NCI-H510A treated with DMSO at 0.1 percent for 48 hours (cell line): ENCODE measurements around the gene TRAF3IP1.

ENCODE experiments used
- DNase-seq: peaks from one replicate; lab custom pipeline; 2025; lab: John Stamatoyannopoulos, UW

Gene TRAF3IP1

DNA sequence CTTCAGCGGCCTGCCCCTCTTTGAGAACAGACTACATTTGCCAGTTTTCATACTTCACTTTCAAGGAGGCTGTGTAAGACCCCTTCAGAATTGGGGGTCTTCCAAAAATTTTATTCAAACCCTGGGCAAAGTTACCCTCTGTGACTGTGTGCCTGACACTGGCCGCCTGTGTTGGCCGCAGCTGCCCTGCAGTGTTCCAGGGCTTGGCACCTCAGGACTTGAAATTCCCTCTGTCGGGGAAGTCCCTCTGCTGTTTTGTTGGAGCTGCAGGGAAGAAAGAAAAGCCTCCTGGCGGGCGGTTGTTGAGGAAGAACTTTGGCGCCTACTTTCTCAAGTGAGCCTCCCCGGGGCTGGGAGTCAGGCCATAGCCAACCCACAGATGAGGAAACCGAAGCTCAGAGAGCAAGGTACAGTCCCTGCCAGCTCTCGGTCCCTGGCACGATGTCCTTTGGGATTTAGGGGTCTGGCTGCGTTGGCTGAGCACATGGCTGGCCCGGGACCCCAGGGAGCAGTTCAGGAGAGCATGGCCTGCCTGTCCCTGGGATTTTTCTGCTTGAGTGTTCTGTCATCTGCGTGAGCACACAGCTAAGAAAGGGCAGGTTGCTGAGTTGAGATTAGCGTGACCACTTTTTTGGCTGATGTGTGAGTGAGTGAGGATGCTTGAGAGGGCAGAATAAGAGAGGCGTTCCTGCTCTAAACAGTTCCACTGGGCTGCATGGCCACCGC lies 88.5 kb downstream of the TRAF3IP1 start:
- DNase-seq: no peak

- DNase-seq: no peak
These were observed 89.3 kb downstream of the TRAF3IP1 start for GRCh38 chr2:238409341-238410199.

DNA sequence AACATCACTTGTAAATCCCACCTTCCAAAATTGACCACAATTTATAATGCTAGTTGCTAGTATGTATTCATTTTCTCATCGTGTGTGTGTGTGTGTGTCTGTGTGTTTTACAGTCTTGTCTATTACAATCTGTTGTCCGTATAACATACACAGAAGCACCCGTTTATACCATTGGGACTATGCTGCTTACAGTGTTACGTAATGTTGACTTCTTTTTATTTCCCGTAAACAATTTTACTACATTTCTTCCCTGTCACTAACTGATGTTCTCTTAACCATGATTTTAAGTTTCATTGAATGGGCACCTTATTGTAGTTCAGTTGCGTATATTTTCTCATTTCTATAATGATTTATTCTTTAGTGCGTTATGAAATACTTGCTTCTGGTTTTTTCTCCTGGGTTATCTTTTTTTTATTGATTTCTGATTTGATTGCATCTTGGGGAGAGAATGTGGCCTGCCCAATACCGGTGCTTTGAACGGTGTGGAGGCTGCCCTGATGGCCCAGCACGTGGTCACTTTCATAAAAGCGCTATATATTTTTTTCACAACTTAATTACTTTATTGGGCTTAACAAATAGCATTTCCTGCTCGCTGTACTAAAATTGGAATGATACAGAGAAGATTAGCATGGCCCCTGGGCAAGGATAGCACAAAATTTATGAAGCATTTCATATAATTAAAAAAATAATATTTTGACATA lies 91.9 kb downstream of the TRAF3IP1 start:
- no peak for DNase-seq

DNA sequence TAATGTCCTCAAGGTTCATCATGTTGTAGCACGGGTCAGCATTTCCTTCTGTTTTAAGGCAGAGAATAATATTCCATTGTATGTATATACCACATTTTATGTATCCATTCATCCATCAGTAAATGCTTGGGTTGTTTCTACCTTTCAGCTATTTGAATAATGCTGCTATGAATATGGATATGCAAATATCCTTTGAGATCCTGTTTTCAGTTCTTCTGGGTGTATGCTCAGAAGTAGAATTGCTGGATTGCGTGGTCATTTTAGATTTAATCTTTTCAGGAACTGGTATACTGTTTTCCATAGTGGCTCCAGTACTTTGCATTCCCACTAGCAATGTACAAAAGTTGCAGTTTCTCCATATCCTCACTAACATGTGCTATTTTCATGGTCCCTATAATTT lies 93.0 kb downstream of the TRAF3IP1 start:
- no peak for DNase-seq

GRCh38 chr2:238415036-238415764 lies 94.9 kb downstream of the TRAF3IP1 start:
- peak; percentile 75 for DNase-seq

DNA sequence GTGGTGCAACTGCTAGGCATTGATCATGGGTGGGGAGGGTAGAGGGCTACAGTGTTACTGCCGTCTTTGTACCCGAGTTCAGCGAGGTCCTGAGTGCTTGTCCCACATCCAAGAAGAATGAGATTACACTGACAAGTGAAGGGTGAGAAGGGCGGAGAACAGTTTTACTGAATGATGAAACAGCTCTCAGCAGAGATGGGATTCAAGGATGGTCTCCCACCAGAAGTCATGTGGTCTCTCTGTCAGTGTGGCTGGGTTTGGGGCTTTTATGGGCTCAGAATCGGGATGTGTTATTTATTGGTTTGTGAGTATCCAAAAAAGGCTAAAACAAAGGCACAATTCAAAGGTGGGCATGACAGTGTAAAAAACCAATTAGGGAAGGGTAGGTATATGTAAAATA lies 95.6 kb downstream of the TRAF3IP1 start:
- no peak for DNase-seq

DNA sequence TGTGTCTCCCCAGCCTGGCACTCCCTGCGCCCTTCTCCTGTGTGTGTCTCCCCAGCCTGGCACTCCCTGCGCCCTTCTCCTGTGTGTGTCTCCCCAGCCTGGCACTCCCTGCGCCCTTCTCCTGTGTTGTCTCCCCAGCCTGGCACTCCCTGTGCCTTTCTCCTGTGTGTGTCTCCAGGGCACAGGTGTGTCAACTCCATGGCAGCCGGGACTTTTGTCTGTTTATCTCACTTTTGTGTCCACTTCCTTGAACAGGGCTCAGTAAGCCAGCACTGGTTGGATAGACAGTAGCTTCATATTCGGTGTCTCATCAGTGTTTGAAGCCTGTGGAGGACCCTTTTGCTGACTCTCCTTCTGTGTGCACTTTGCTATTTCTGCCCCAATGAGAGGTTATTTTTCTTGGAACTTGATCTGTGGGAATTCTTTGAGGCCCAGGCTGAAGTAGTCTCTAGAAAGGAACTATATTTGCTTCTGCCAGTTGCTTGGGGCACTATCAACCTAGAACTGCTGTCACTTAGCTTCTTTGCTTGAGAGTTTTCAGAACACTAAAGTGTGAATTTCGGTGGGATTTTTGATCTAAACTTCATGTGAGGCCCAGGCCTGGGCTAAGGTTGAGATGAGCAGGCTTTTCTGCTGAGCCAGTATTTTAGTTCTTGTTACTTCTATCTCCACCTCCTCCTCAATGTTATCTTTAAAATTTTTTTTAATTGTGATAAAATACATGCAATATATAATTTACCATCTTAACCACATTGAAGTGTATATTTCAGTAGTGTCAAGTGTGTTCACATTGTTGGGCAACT lies 98.1 kb downstream of the TRAF3IP1 start:
- no peak for DNase-seq

DNA sequence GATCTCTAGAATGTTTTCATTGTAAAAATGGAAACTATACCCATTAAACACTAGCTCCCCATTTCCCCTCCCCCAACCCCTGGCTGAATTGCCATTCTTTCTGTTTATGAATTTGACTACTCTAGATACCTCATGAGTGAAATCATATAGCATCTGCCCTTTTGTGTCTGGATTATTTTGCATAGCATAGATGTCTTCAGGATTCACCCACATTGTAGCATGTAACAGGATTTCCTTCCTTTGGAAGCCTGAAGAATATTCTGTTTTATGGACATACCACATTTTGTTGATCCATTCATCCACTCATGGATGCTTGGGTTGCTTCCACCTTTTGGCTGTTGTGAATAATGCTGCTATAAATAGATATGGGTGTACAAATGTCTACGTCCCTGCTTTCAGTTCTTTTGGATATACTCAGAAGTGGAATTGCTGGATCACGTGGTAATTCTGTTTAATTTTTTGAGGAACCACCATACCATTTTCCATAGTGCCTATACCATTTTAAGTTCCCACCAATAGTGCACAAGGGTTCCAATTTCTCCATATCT lies 98.8 kb downstream of the TRAF3IP1 start:
- no peak for DNase-seq

GRCh38 chr2:238420442-238420841 lies 100.1 kb downstream of the TRAF3IP1 start:
- DNase-seq: no peak

DNA sequence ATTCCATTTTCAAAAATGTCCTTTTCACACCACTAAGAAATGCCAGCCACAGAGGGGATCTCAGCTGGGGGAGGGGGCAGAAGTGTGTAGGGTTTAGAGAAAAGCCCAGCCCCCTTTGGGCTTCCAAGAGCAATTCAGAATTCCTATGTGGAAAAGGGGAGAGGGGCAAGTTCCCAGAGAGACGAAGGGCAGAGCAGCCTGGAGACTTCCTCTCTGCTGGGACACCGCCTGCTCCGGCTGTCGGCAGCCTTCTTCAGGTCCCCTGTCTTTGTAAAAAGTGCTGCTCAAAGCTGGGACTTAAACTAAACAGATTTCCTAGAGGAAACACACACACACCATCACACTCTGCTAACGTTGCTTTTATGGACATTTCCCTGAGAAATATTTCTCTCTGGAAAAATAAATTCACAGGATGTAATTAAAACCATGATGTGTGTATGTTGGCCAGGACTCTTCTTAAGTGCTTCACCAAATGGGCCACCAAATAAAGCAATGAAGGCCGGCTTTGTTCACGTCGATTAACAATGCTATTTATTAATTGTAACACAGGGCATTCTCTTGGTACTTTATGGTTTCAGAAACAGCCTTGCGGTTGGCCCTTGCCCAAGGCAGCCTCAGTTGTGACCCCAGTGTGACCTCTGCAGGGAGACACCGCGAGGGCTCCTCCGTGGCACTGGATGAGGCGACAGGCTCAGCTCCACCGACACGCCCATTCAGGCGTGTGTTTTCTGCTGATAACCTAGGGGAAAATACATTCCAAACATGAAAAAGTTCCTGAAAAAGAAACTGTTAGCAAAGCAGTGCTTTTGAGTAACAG lies 100.8 kb downstream of the TRAF3IP1 start:
- DNase-seq: no peak

GRCh38 chr2:238421695-238422035 lies 101.3 kb downstream of the TRAF3IP1 start:
- DNase-seq: no peak

DNA sequence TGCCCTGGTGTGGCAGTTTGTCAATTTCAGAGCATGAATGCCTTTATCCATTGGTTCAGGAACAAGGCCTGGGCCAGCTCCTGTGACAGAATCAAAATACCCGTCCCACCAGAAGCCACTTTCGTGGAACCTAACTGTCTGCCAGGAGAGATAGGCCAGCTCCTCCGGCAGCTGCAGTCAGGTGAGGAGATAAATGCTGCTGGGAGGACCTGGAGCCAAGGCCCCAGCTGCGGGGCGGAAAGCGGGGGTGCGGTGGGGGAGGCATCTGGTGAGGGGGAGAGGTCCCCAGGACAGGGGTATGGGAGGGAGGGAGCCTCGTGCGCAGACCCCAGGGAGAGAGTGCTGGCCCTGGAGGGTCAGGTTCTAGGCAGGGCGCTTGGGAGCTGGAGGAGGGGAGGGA lies 102.0 kb downstream of the TRAF3IP1 start:
- no peak for DNase-seq

- DNase-seq: no peak
These were observed 102.6 kb downstream of the TRAF3IP1 start for GRCh38 chr2:238422940-238423339.

DNA sequence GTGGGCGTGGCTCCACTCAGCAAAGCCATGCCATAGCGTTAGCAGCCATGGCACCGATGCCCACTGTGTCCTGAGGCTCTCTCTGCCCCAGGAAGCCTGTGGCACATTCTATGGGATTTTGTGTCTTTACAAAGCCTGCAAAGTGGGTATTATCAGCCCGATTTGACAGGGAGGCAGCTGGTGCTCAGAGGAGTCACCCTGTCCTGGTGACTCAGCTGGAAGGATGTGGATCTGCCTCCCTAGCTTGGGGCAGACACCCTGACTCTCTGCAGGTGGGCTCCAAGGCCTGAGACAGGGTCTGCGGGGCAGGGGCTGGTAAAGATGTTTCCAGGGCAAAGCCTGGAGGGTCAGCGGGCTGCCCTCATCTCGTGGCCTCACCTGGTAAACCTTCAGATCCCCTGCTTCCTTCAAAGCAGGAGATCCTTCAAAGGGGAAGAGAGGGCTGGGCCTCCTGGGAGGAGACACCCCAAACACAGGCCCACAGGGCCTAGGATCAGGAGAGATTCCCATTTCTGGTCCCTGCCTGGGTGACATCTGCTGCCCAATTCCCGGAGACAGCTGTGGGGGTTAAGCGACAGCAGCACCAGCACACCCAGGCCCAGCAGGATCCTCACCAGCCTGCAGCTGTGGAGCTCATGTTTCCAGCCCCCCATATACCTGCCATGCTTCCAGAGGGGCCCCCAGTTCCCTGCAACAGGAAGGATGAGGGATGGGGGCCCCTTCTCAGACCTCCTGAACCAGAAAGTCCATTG lies 103.4 kb downstream of the TRAF3IP1 start:
- no peak for DNase-seq

- DNase-seq: no peak
These were observed 104.0 kb downstream of the TRAF3IP1 start for GRCh38 chr2:238424313-238424700.

DNA sequence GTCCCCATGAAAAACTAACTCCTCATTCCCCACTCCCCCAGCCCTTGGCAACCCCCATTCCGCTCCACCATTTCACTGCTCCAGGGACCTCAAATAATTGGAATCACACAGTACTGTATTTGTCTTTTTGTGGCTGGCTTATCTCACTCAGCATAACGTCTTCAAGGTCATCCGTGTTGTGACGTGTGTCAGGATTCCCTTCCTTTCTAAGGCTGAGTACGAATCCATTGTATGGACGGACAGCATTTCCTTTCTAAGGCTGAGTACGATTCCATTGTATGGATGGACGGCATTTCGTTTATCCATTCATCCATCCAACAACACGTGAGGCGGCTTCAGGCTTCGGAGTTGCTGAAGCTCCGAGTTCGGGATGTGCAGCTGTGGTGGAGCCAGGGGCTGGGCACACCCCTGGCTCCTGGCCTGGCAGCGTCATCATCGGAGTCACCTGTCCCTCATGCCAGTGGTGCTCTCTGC lies 105.2 kb downstream of the TRAF3IP1 start:
- peak; percentile 46 for DNase-seq

- peak; percentile 55 for DNase-seq
These were observed 105.8 kb downstream of the TRAF3IP1 start for GRCh38 chr2:238425979-238426567.

DNA sequence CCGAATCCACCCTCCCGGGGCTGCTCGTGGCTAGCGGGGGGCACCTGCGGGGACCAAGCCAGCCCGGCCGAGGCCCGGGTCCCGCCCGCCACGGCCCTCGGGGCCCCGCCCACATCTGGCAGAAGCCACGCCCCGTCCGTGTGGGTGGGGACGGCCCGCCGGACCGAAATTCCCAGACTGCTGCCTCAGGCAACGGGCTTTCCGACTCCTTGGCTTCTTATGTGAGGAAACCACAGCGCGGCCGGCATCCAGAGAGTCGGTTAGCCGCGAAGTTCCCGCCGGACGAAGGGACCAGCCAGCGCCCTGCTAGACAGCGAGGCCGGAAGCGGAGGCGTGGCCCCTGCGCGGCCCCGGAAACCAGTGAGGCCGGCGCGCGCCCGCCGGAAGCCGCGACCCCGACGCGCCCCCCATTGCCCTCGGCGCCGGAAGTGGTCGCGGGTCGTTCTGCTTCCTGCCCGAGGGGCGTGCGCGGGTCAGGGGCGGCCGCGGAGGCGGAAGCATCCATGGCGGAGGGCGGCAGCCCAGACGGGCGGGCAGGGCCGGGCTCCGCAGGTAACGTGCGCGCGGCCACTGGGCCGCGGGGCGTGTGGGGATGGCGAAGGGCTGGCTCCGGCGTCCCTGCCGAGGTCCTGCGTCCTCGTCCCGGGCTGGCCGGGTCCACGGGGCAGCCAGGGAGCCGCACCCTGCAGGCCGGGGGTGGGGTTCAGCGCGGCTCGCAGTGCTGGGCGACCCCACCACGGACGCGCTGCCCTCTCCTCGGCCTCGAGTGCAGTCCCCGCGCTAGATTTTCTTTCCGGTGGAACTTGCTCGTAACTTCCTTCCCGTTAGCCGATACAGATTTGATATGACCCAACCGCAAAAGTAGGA lies 106.5 kb downstream of the TRAF3IP1 start, which contains the start of gene ASB1:
Gene ASB1 (plus strand): TSS at position 360 of the 867 bp plus-strand sequence. CDS start 144 bp downstream, at position 504.
- DNase-seq: peak; percentile 76
